BE2C (cell line): Measurements from ENCODE around the gene S100A4.

Experiments used
- DNase-seq: peaks from one replicate; pipeline ENCODE4 v3.0.0-alpha.2; 2020
- H3K27me3 ChIP-seq: fragments of 250-450 bp; sonication (Bioruptor Pico); 2 replicates; pipeline ENCODE4 v1.5.1; 2020; ENCODE audit warnings: mild to moderate bottlenecking
- H3K36me3 ChIP-seq: fragments of 250-450 bp; sonication (Bioruptor Pico); 2 replicates; pipeline ENCODE4 v1.5.1; 2020; ENCODE audit warnings: mild to moderate bottlenecking
- H3K4me1 ChIP-seq: fragments of 250-450 bp; sonication (Bioruptor Pico); 2 replicates; pipeline ENCODE4 v1.5.1; 2020
- H3K4me3 ChIP-seq: 2 replicates; pipeline ENCODE4 v1.5.1; 2011; ENCODE audit warnings: low read depth, low read length
- H3K9me3 ChIP-seq: fragments of 250-450 bp; sonication (Bioruptor Pico); 2 replicates; pipeline ENCODE4 v1.5.1; 2020
- CTCF ChIP-seq: IDR thresholded peaks from 2 replicates; pipeline ENCODE4 v1.5.1; 2012; ENCODE audit warnings: mild to moderate bottlenecking, low read depth, low read length

S100A4 gene

GRCh38 chr1:153510984-153511410, 34.6 kb downstream of the S100A4 start:
- Histone ChIP-seq H3K9me3 (no peaks in the 10 kb centered on the region), H3K4me3 (no peak overlapping the region), H3K4me1 (peaks cover 5% of the 10 kb centered on the region), H3K27me3 (no peaks in the 10 kb centered on the region), H3K36me3 (no peaks in the 10 kb centered on the region)
- peak; percentile 94 for DNase-seq
- TF ChIP-seq CTCF, result peak; percentile 97

- Histone ChIP-seq H3K36me3 (no peaks in the 10 kb centered on the region), H3K27me3 (no peaks in the 10 kb centered on the region), H3K9me3 (no peaks in the 10 kb centered on the region), H3K4me3 (no peak overlapping the region), H3K4me1 (peaks cover 5% of the 10 kb centered on the region)
- peak; percentile 94 for TF ChIP-seq CTCF
- peak; percentile 85 for DNase-seq
Observed at GRCh38 chr1:153509729-153510354, 35.8 kb downstream of the S100A4 start.

- Histone ChIP-seq H3K27me3 (no peaks in the 10 kb centered on the region), H3K36me3 (no peaks in the 10 kb centered on the region), H3K4me3 (no peak overlapping the region), H3K9me3 (no peaks in the 10 kb centered on the region), H3K4me1 (peaks cover 5% of the 10 kb centered on the region)
- DNase-seq, result no peak
- TF ChIP-seq CTCF, result no peak
Observed at GRCh38 chr1:153509036-153509435, 36.6 kb downstream of the S100A4 start.

- H3K36me3 ChIP-seq, result no peaks in the 10 kb centered on the region
- H3K4me3 ChIP-seq, result no peak overlapping the region
- H3K4me1 ChIP-seq, result peaks cover 11% of the 10 kb centered on the region
- no peak for TF ChIP-seq CTCF
- no peaks in the 10 kb centered on the region for H3K27me3 ChIP-seq
- no peaks in the 10 kb centered on the region for H3K9me3 ChIP-seq
- no peak for DNase-seq
Observed at GRCh38 chr1:153507926-153508583, 37.6 kb downstream of the S100A4 start.

GRCh38 chr1:153506831-153507413, 38.7 kb downstream of the S100A4 start:
- Histone ChIP-seq H3K36me3 (no peaks in the 10 kb centered on the region), H3K4me3 (no peak overlapping the region), H3K27me3 (no peaks in the 10 kb centered on the region), H3K9me3 (no peaks in the 10 kb centered on the region), H3K4me1 (peaks cover 21% of the 10 kb centered on the region)
- TF ChIP-seq CTCF, result no peak
- no peak for DNase-seq

- no peak for DNase-seq
- H3K4me3 ChIP-seq, result no peak overlapping the region
- H3K9me3 ChIP-seq, result no peaks in the 10 kb centered on the region
- H3K4me1 ChIP-seq, result peaks cover 24% of the 10 kb centered on the region
- no peak for TF ChIP-seq CTCF
- H3K27me3 ChIP-seq, result no peaks in the 10 kb centered on the region
- H3K36me3 ChIP-seq, result no peaks in the 10 kb centered on the region
Observed at GRCh38 chr1:153506386-153506785, 39.2 kb downstream of the S100A4 start.
